A549 treated with CpdA at 1 μM for 4 hours (cell line): Measurements from ENCODE around the gene OR5B2. TPM values are rescaled to one million over a fixed set of nuclear protein-coding genes. Genes with fewer than 3 reads are reported as not detected.

Experiments used
- total RNA-seq: library from RNA; stranded (reverse); fragments of 200-300 nt; extraction: Qiagen RNA extraction; gene quantifications from 5 replicates; pipeline ENCODE4 v1.2.3, GENCODE V29; 2022; ENCODE audit warnings: low read depth

Gene OR5B2
- total RNA-seq = not detected in 5 replicates

DNA sequence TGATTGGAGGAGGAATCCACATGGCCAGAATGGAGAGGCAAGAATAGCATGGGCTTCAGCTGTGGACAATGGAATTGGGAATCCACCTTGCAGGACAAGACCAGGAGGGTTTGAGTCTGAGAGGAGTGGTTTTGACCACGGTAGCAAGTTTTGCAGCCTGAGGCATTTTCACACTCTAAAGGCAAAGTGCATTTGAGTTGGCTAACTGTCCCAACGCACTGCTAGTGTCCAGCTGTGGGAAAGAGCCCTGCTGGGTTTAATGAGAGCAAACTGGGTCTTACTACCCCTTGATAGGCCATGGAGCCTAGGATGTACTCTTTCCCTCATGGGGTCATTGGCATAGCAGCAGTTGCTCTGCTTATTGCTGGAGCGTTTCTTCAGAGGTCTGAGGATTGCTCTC is at the start of gene OR5B2:
Gene OR5B2 (minus strand): TSS at position 101 of the 400 bp plus-strand sequence. CDS start 4,860 bp downstream, outside the sequence.

DNA sequence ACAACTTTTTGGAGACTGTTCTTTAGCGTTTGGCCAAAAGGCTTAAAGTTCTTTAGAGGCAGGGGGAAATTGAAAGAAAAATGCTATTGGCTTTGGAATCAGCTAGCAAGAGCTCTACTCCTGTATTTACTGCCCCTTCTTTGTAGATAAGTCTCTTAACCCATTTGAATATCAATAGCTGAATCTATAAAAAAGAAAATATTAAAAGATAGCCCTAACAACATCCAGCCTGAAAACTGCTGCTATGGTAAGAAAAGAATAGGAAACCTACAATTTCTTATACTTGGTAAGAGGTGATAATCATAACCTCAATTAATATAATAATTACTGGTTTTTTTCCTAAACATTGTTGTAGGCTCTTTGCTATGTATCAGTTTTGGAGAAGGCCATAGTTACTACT is 14.2 kb upstream of the OR5B2 start, which contains the start of gene OR5B12:
Gene OR5B12 (minus strand): TSS at position 101 of the 400 bp plus-strand sequence. CDS start 2,085 bp downstream, outside the sequence.

DNA sequence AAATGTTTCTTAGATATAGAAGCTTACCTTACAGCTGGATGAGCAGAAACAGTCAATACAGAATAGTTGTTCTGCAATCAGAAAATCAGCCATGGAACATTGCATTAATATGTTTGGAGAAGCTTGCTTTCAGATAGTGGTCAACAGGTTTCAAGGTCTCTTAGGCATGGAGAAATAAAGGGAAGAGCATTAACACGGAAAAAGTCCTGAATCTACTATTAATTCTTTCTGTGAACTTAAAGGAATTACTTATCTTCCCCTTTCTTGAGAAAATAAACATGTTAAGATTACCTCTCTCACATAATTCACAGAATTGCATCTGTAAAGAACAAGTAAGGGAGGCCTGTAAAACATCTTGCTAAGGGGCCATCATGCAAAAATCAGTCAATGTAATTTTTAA is 21.1 kb downstream of the OR5B2 start, which contains the start of gene OR5B3:
Gene OR5B3 (minus strand): TSS at position 101 of the 400 bp plus-strand sequence. CDS start 3,465 bp downstream, outside the sequence.

Other genes starting within 250 kb of the OR5B2 start
- gene OR9Q2, start 239.1 kb downstream of the OR5B2 start, total RNA-seq = not detected in 5 replicates
- gene OR1S2, start 224.0 kb downstream of the OR5B2 start, total RNA-seq = not detected in 5 replicates
- not detected in 5 replicates for gene OR1S1, start 215.4 kb downstream of the OR5B2 start, total RNA-seq
- gene OR10Q1, start 199.2 kb downstream of the OR5B2 start, total RNA-seq = not detected in 5 replicates
- gene OR10W1, start 159.9 kb downstream of the OR5B2 start, total RNA-seq = not detected in 5 replicates
- not detected in 5 replicates for gene OR5B17, start 69.1 kb downstream of the OR5B2 start, total RNA-seq
- gene OR5B3, start 21.2 kb downstream of the OR5B2 start, total RNA-seq = not detected in 5 replicates
- not detected in 5 replicates for gene OR5B12, start 14.1 kb upstream of the OR5B2 start, total RNA-seq
- not detected in 5 replicates for gene OR5B21, start 80.0 kb upstream of the OR5B2 start, total RNA-seq
- 2.5 to 3.8 TPM (median 3.3 TPM) in 5 replicates for gene LPXN, start 147.7 kb upstream of the OR5B2 start, total RNA-seq
- 38.5 to 52.4 TPM (median 41.7 TPM) in 5 replicates for gene ZFP91, start 150.9 kb upstream of the OR5B2 start, total RNA-seq
- 1.2 to 2.0 TPM (median 1.4 TPM) in 5 replicates for gene CNTF, start 194.5 kb upstream of the OR5B2 start, total RNA-seq